Peyer's patch (tissue), 4 donors: Measurements from ENCODE around the gene ITSN1. TPM values are rescaled to one million over a fixed set of nuclear protein-coding genes. Genes with fewer than 3 reads are reported as not detected.
A peak's percentile ranks its signal among the peaks of the same experiment; 100 is the strongest.

Experiments
- DNase-seq, 3 donors: peaks; one replicate each; pipeline ENCODE4 v3.0.0-alpha.2; 2017 to 2019
- H3K27ac ChIP-seq, 4 donors: fragments of 200-600 bp; sonication (generic); one replicate each; pipeline ENCODE4 v1.5.1; 2016 to 2019
- H3K27me3 ChIP-seq, 2 donors: fragments of 200-600 bp; sonication (generic); one replicate each; pipeline ENCODE4 v1.5.1; 2019
- H3K36me3 ChIP-seq, 3 donors: fragments of 200-600 bp; sonication (generic); one replicate each; pipeline ENCODE4 v1.5.1; 2016 to 2019
- H3K4me1 ChIP-seq, 4 donors: fragments of 200-600 bp; sonication (generic); one replicate each; pipeline ENCODE4 v1.5.1; 2016 to 2019
- H3K4me3 ChIP-seq, 4 donors: fragments of 200-600 bp; sonication (generic); 1 replicate in 3 of 4; 2 replicates in 1 of 4; pipeline ENCODE4 v1.5.1; 2016 to 2019; ENCODE audit warnings: mild to moderate bottlenecking in 1 of 4
- H3K9me3 ChIP-seq, 4 donors: fragments of 200-600 bp; sonication (generic); one replicate each; pipeline ENCODE4 v1.5.1; 2016 to 2019; ENCODE audit warnings: mild to moderate bottlenecking in 1 of 4
- POLR2A ChIP-seq, 2 donors: fragments of 450-650 bp; IDR thresholded peaks; one replicate each; pipeline ENCODE4 v1.5.1; 2017; ENCODE audit warnings: antibody characterized with exemption in 2 of 2, mild to moderate bottlenecking in 2 of 2, moderate library complexity in 2 of 2
- total RNA-seq, 4 donors: library from RNA; depleted of rRNA; stranded (reverse); fragments of >200 nt; gene quantifications; one replicate each; pipeline ENCODE4 v1.1.0, GENCODE V29; 2016
- TF ChIP-seq, protein P1 (sequence below), 6 experiments: fragments of 450-650 bp in 4 of 6; fragments of 200-600 bp in 2 of 6; sonication (generic) in 1 of 6; IDR thresholded peaks; one replicate each; pipeline ENCODE4 v1.5.1; 2017 to 2019; ENCODE audit warnings: antibody characterized with exemption in 6 of 6, mild to moderate bottlenecking in 3 of 6, moderate library complexity in 1 of 6

The ITSN1 gene
- total RNA-seq, 4 donors from 2014 or later = 41.0 to 56.9 (median 49.5) TPM

DNA sequence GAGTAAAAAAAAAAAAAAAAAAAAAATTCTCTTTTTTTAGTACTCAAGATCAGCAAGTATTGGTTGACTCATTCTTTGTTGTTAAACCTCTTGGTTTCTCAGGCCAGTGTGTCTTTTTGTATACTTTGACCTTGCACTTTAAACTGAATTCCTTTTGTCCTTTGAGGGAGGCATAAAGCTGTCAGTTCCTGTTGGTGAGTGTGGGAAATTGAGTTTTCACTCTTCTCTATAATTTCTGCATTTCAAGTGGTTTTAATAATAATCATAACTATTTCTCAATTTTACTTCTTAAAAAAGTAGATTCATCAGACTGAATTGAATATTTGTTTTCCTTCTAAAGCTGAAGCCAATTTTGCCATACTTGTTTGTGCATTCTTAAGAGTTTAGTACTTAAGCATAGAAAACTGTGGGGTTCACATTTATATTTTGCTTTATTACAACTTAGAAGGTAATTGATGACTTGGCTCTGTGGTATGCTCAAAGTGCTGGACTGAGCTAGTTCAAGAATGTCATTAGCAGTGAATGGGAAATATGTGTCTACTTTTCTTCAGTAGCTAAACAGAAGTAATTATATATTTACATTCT is 43.4 kb downstream of the ITSN1 start:
- H3K4me1 ChIP-seq = peaks cover 0 to 23% (median 0%) of the 10 kb centered on the region in 4 donors
- TF ChIP-seq, protein P1, sequence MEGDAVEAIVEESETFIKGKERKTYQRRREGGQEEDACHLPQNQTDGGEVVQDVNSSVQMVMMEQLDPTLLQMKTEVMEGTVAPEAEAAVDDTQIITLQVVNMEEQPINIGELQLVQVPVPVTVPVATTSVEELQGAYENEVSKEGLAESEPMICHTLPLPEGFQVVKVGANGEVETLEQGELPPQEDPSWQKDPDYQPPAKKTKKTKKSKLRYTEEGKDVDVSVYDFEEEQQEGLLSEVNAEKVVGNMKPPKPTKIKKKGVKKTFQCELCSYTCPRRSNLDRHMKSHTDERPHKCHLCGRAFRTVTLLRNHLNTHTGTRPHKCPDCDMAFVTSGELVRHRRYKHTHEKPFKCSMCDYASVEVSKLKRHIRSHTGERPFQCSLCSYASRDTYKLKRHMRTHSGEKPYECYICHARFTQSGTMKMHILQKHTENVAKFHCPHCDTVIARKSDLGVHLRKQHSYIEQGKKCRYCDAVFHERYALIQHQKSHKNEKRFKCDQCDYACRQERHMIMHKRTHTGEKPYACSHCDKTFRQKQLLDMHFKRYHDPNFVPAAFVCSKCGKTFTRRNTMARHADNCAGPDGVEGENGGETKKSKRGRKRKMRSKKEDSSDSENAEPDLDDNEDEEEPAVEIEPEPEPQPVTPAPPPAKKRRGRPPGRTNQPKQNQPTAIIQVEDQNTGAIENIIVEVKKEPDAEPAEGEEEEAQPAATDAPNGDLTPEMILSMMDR (IDR thresholded peaks at IDR 0.05) = peak in 1 of 6 experiments; percentile 3
- no peak for TF ChIP-seq POLR2A (IDR thresholded peaks at IDR 0.05)
- H3K36me3 ChIP-seq = no peaks in the 10 kb centered on the region
- H3K27me3 ChIP-seq = no peaks in the 10 kb centered on the region
- no peak for DNase-seq
- H3K27ac ChIP-seq = peak overlapping the region in 1 of 4 donors; percentile 26
- H3K9me3 ChIP-seq = no peaks in the 10 kb centered on the region
- no peak overlapping the region for H3K4me3 ChIP-seq

DNA sequence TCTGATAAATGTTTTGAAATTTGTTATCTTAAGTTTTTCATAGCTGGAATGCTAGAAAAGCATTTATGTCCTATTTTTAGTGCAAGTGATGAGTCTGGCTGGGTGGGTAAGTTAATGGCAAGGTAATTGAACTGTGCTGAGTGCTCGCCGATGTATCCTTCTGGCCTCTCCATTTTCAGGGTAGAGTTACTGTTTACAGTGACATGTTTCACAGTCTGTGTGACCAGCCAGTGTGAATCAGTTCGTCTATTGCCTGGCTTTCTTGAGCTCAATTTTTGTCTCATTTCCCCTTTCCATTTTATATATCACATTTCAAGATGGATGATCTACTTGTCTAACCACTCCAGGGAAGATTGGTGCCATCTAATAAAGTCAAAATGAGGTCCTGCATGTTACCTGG is 44.1 kb downstream of the ITSN1 start:
- Histone ChIP-seq H3K27me3 (no peaks in the 10 kb centered on the region), H3K27ac (no peak overlapping the region), H3K36me3 (no peaks in the 10 kb centered on the region), H3K4me3 (no peak overlapping the region), H3K9me3 (no peaks in the 10 kb centered on the region), H3K4me1 (peaks cover 0 to 23% (median 0%) of the 10 kb centered on the region in 4 donors)
- DNase-seq = no peak
- no peak for TF ChIP-seq POLR2A (IDR thresholded peaks at IDR 0.05)
- TF ChIP-seq, protein P1 (IDR thresholded peaks at IDR 0.05) = no peak

DNA sequence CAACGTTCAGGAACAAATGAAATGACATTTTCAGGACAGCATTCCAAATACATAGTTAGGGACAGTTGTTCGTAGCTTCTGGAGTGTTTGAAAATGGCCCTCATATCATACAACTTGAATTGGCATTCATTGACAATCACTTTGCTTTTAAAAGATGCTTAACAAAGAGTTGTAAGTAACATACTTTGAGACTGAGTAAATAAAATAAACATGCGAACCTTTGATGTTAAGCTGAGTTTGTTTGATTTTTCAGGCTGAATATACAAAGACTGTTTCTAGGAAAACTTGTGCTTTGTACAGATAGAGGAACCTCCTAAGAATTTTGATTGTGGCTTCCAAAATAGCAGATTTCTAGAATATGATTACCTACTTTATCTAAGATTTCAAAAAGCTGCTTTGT is 45.3 kb downstream of the ITSN1 start:
- no peak for TF ChIP-seq POLR2A (IDR thresholded peaks at IDR 0.05)
- TF ChIP-seq, protein P1 (IDR thresholded peaks at IDR 0.05) = no peak
- Histone ChIP-seq H3K27me3 (no peaks in the 10 kb centered on the region), H3K36me3 (no peaks in the 10 kb centered on the region), H3K4me3 (no peak overlapping the region), H3K4me1 (peaks cover 0 to 23% (median 0%) of the 10 kb centered on the region in 4 donors), H3K9me3 (no peaks in the 10 kb centered on the region), H3K27ac (no peak overlapping the region)
- DNase-seq = no peak

DNA sequence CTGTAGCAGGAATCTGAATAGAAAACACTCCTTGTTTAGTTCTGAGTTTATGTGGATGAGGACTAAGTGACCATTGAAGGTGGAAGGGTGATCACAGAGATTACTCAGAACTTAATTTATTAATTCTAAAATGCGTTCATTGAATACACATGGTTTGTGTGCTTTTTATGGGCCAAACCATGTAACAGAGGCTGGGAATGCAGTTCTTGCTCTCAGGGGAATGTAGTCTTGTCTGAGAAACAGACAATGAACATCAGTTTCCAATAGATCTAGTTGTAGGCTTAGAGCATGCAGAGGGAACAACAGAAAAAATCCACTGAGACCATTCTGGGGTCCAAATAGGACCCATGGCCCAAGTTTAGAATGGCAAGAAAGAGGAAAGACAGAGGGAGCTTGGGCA is 46.1 kb downstream of the ITSN1 start:
- no peak overlapping the region for H3K4me3 ChIP-seq
- H3K9me3 ChIP-seq = no peaks in the 10 kb centered on the region
- DNase-seq = no peak
- H3K4me1 ChIP-seq = peaks cover 0 to 23% (median 0%) of the 10 kb centered on the region in 4 donors
- H3K36me3 ChIP-seq = no peaks in the 10 kb centered on the region
- H3K27ac ChIP-seq = no peak overlapping the region
- H3K27me3 ChIP-seq = no peaks in the 10 kb centered on the region
- TF ChIP-seq POLR2A (IDR thresholded peaks at IDR 0.05) = no peak
- TF ChIP-seq, protein P1 (IDR thresholded peaks at IDR 0.05) = no peak

DNA sequence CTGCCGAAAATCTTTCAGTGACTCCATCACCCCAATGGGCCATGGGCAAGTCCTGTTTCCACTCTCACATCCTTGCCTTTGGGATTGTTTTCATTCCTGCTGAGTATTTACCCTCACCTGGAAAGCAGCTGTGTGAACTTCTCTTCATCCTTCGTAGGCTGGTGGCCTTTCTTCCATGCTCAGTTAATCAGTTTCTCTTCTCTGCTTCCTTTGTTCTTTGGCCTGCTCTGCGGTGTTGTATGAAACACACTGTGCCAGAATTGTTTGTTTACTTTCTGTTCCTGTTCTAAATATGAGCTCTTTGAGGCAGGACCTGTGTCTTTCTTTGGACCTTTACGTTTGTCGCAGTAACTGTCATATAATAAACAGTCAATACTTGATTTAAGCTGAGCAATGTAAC is 48.6 kb downstream of the ITSN1 start:
- Histone ChIP-seq H3K9me3 (no peaks in the 10 kb centered on the region), H3K4me3 (no peak overlapping the region), H3K27me3 (no peaks in the 10 kb centered on the region), H3K4me1 (peaks cover 0 to 6% (median 0%) of the 10 kb centered on the region in 4 donors), H3K36me3 (no peaks in the 10 kb centered on the region), H3K27ac (no peak overlapping the region)
- DNase-seq = no peak
- no peak for TF ChIP-seq POLR2A (IDR thresholded peaks at IDR 0.05)
- TF ChIP-seq, protein P1 (IDR thresholded peaks at IDR 0.05) = no peak
